ENCODE data around the gene FAM163A. TPM values are rescaled to one million over a fixed set of nuclear protein-coding genes. Genes with fewer than 3 reads are reported as not detected.

The FAM163A gene
- total RNA-seq, 1 donor from 2014 or later, result not detected

DNA sequence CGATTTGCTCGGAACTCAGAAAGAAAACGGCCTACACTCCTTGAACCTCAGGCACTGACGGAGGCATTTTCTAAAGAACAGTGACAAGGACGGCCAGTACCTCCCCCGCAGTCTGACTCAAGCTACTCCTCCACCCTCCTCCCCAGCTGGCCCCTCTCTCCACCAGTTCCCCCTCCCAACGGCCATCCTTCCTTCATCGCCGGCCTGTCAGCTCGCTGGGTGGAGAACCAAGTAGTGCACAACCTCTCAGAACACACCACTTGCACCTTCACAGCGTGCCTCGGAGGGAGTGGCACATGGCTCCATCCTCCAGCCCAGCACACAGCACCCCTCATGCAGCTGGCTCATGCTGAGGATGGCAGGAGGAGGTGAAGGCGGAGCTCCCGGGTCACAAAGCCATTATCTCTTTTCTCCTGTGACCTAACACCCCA lies 75.7 kb downstream of the FAM163A start:
- Mint-ChIP-seq H3K4me1 (peaks cover 30% of the 10 kb centered on the region), H3K9me3 (no peaks in the 10 kb centered on the region), H3K27me3 (ENCODE audit: low read depth) (peaks cover 31% of the 10 kb centered on the region), H3K36me3 (ENCODE audit: low read depth) (no peaks in the 10 kb centered on the region), H3K4me3 (no peak overlapping the region), H3K27ac (ENCODE audit: unreplicated experiment) (no peak overlapping the region)
- TF ChIP-seq CTCF (conservative IDR thresholded peaks at IDR 0.05), result no peak
- DNase-seq (ENCODE audit: low read depth, low spot score), result no peak

GRCh38 chr1:179820226-179820970 lies 77.3 kb downstream of the FAM163A start:
- DNase-seq (ENCODE audit: low read depth, low spot score), result no peak

GRCh38 chr1:179821524-179821923 lies 78.4 kb downstream of the FAM163A start:
- Mint-ChIP-seq H3K27me3 (ENCODE audit: low read depth) (peaks cover 12% of the 10 kb centered on the region), H3K9me3 (no peaks in the 10 kb centered on the region), H3K4me3 (no peak overlapping the region), H3K4me1 (peaks cover 11% of the 10 kb centered on the region), H3K27ac (ENCODE audit: unreplicated experiment) (no peak overlapping the region), H3K36me3 (ENCODE audit: low read depth) (no peaks in the 10 kb centered on the region)
- no peak for DNase-seq (ENCODE audit: low read depth, low spot score)
- TF ChIP-seq CTCF (conservative IDR thresholded peaks at IDR 0.05), result no peak

More at GRCh38 chr1:179820226-179820970, 77.3 kb downstream of the FAM163A start:
- Mint-ChIP-seq H3K4me3 (no peak overlapping the region), H3K27ac (ENCODE audit: unreplicated experiment) (peak overlapping the region; percentile 16), H3K9me3 (no peaks in the 10 kb centered on the region), H3K4me1 (peaks cover 17% of the 10 kb centered on the region), H3K36me3 (ENCODE audit: low read depth) (no peaks in the 10 kb centered on the region), H3K27me3 (ENCODE audit: low read depth) (peaks cover 23% of the 10 kb centered on the region)
- TF ChIP-seq CTCF (conservative IDR thresholded peaks at IDR 0.05), result no peak

GRCh38 chr1:179822065-179822464 lies 79.0 kb downstream of the FAM163A start:
- Mint-ChIP-seq H3K27me3 (ENCODE audit: low read depth) (peaks cover 8% of the 10 kb centered on the region), H3K4me1 (peaks cover 11% of the 10 kb centered on the region), H3K9me3 (no peaks in the 10 kb centered on the region), H3K4me3 (no peak overlapping the region), H3K27ac (ENCODE audit: unreplicated experiment) (no peak overlapping the region), H3K36me3 (ENCODE audit: low read depth) (no peaks in the 10 kb centered on the region)
- no peak for TF ChIP-seq CTCF (conservative IDR thresholded peaks at IDR 0.05)
- DNase-seq (ENCODE audit: low read depth, low spot score), result no peak

- DNase-seq (ENCODE audit: low read depth, low spot score), result no peak
- H3K27ac Mint-ChIP-seq (ENCODE audit: unreplicated experiment), result no peak overlapping the region
- peaks cover 5% of the 10 kb centered on the region for H3K27me3 Mint-ChIP-seq (ENCODE audit: low read depth)
- H3K9me3 Mint-ChIP-seq, result no peaks in the 10 kb centered on the region
- peaks cover 5% of the 10 kb centered on the region for H3K4me1 Mint-ChIP-seq
- no peak for TF ChIP-seq CTCF (conservative IDR thresholded peaks at IDR 0.05)
- no peak overlapping the region for H3K4me3 Mint-ChIP-seq
- no peaks in the 10 kb centered on the region for H3K36me3 Mint-ChIP-seq (ENCODE audit: low read depth)
Measured at GRCh38 chr1:179823693-179824092, 80.6 kb downstream of the FAM163A start.

All from neural crest cell (in vitro differentiated cells).